Measurements from ENCODE around the gene TNFRSF14. TPM values are rescaled to one million over a fixed set of nuclear protein-coding genes. Genes with fewer than 3 reads are reported as not detected.

TNFRSF14 gene
- total RNA-seq, 1 experiment from 2014 or later: 8.1 TPM

DNA sequence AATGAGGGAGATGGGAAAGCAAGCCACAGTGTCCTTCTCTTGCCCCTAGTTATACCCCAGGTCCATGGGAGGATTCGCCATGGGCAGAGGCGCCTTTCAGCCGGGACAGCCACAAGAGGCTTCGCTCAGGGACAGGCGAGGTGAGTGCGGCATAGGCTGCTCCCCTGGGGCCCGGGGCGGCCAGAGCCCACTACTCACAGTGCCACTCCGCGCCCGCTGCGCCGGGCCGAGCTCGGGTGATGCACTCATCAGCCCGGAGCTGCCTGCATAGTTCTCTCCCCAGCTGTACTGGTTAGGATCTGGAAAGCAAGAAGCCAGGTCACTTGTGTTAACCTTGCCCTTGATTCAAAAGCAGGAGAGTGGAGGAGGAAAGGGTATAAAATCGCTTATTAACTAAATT lies 38.2 kb upstream of the TNFRSF14 start:
- Histone ChIP-seq H3K9me3 (replicated peaks) (no peaks in the 10 kb centered on the region), H3K4me1 (replicated peaks) (peaks cover 2% of the 10 kb centered on the region), H3K27ac (no peak overlapping the region), H3K27me3 (replicated peaks) (no peaks in the 10 kb centered on the region), H3K4me3 (no peak overlapping the region), H3K36me3 (peaks cover 81% of the 10 kb centered on the region)
- no peak for DNase-seq (ENCODE audit: low read depth in 1 of 2, low spot score in 2 of 2)

DNA sequence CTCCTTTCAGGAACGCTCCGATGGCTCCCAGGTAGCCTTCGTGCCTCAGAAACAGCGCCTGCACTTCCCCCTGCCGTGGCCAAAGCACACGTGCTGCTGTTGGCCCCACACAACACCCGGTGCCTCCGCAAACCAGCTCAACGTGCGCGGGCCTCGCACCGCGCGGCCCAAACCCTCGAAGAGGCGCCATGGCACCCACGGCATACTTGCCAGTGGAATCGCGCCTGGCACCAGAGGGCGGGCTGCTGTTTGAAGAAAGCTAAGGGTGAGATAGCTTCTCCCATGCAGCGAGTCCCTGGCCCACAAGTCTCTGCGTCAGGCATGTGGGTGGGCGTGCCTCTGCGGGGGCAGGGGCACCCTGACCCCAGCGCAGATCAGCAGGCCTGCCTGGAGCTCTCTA lies 37.6 kb upstream of the TNFRSF14 start:
- no peak overlapping the region for H3K27ac ChIP-seq
- H3K27me3 ChIP-seq (replicated peaks): no peaks in the 10 kb centered on the region
- H3K9me3 ChIP-seq (replicated peaks): no peaks in the 10 kb centered on the region
- no peak for DNase-seq (ENCODE audit: low read depth in 1 of 2, low spot score in 2 of 2)
- H3K4me3 ChIP-seq: no peak overlapping the region
- H3K36me3 ChIP-seq: peaks cover 77% of the 10 kb centered on the region
- H3K4me1 ChIP-seq (replicated peaks): peaks cover 8% of the 10 kb centered on the region

DNA sequence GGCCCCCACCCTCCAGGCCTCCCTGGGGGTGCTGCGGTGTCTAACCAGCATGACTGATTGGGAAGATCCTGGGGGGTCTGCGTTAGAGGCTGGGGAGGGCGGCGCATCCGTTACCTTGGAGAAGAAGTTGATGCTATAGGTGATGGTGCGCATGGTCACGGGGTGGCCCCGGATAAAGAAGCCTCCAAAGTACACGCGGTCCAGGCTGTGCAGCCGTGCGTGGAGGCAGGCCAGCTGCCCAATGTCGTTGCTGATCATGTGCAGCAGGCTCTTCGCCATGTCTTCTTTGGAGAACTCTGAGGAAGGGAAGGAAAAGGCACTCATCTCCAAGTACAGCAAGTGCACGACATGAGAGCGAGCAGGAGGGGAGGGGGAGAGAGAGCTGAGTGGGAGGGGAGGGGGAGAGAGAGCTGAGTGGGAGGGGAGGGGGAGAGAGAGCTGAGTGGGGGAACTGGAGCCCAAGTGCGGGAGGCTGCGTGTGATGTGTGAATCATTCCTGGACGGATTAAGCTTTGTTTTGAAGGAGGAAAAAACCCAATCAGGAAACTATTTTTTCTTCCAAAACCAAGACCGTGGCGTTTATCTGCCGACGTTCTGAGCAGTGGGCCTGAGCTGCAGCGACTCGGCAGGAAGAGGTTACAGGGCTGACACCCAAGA lies 37.0 kb upstream of the TNFRSF14 start:
- H3K9me3 ChIP-seq (replicated peaks): no peaks in the 10 kb centered on the region
- H3K4me3 ChIP-seq: no peak overlapping the region
- H3K27ac ChIP-seq: no peak overlapping the region
- no peak for DNase-seq (ENCODE audit: low read depth in 1 of 2, low spot score in 2 of 2)
- no peaks in the 10 kb centered on the region for H3K27me3 ChIP-seq (replicated peaks)
- H3K4me1 ChIP-seq (replicated peaks): peaks cover 14% of the 10 kb centered on the region
- peaks cover 74% of the 10 kb centered on the region for H3K36me3 ChIP-seq

DNA sequence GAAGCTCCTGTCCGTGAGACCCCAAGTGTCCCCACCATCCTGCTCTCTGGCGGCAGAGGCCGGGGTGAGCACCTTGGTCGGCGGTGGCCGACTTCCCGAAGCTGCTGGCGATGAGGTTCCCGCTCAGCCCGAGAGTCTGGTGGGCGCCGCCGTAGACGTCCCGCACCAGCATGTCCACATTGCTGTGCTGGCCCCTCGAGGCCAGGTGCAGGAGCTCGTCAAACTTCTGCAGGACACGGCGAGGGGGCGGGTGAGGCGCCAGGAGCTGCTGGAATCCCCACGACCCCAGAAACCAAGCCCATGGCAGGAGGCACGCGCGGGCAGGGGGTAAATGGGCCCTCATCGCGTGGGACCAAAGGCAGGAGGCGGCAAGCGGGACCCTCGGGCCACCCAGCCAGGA lies 36.4 kb upstream of the TNFRSF14 start:
- Histone ChIP-seq H3K27me3 (replicated peaks) (no peaks in the 10 kb centered on the region), H3K27ac (no peak overlapping the region), H3K9me3 (replicated peaks) (no peaks in the 10 kb centered on the region), H3K4me3 (no peak overlapping the region), H3K4me1 (replicated peaks) (peaks cover 20% of the 10 kb centered on the region), H3K36me3 (peaks cover 74% of the 10 kb centered on the region)
- DNase-seq (ENCODE audit: low read depth in 1 of 2, low spot score in 2 of 2): no peak

DNA sequence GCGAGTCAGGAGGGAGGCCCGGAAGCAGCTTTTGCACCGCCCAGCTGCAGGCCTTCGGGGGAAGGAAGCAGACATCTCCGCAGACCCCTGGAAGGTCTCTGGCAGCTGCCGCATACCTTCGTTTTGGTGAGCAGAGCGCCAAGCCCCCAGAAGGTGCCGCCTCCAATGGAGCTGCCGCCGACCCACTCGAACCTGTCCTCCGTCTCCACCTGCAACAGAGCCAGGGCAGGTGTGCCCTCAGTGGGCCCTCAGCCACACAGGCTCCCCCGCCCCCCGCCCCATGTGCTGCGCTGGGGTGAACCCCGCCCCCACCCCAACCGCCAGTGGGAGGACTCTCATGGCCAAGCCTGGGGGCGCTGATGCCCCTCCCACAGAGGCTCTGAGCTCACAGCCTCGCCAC lies 36.0 kb upstream of the TNFRSF14 start:
- no peak overlapping the region for H3K27ac ChIP-seq
- H3K9me3 ChIP-seq (replicated peaks): no peaks in the 10 kb centered on the region
- H3K27me3 ChIP-seq (replicated peaks): no peaks in the 10 kb centered on the region
- no peak for DNase-seq (ENCODE audit: low read depth in 1 of 2, low spot score in 2 of 2)
- H3K36me3 ChIP-seq: peaks cover 72% of the 10 kb centered on the region
- H3K4me3 ChIP-seq: no peak overlapping the region
- peaks cover 24% of the 10 kb centered on the region for H3K4me1 ChIP-seq (replicated peaks)

DNA sequence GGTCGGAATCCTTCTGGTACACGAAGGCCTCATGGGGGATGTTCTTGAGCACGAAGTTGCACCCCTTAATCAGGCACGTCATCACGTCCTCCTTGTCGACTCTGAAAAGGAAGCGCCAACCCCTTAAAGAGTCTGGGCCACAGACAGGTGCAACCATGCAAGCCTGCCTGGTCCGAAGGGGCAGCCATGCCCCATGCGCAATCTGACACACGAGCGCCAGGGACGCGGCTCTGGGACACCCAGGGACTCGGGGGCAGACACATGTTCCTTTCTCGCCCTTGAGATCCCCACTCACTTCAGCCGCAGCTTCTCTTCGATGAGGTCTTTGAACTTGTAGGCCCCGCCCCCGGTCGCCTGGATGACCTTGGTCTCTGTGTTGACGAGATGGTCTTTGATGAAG lies 35.4 kb upstream of the TNFRSF14 start:
- Histone ChIP-seq H3K27ac (no peak overlapping the region), H3K27me3 (replicated peaks) (no peaks in the 10 kb centered on the region)

DNA sequence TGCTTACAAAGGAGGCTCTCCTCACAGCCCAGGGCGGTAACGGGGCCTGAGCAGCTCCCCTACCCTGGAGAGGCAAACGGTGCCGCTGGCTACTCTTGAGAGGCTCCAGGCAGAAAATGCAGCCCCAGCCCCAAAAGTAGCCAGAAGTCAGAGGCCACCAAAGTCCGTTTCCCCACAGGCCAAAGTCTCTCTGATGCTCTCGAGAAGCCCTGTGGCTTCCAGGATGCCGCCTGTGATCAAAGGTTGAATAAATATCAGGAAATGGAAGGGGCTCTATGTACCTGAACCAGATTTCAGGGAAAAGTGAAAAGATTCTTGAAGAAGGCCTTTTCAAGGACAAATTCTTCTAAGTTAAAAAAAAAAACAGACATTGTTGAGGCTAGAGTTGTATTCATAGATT lies 33.9 kb upstream of the TNFRSF14 start:
- Histone ChIP-seq H3K36me3 (peaks cover 60% of the 10 kb centered on the region), H3K9me3 (replicated peaks) (no peaks in the 10 kb centered on the region), H3K4me1 (replicated peaks) (peaks cover 32% of the 10 kb centered on the region), H3K27me3 (replicated peaks) (no peaks in the 10 kb centered on the region), H3K4me3 (no peak overlapping the region), H3K27ac (no peak overlapping the region)
- no peak for DNase-seq (ENCODE audit: low read depth in 1 of 2, low spot score in 2 of 2)

More for the DNA sequence above, 35.4 kb upstream of the TNFRSF14 start:
- Histone ChIP-seq H3K4me3 (no peak overlapping the region), H3K36me3 (peaks cover 72% of the 10 kb centered on the region), H3K4me1 (replicated peaks) (peaks cover 27% of the 10 kb centered on the region), H3K9me3 (replicated peaks) (no peaks in the 10 kb centered on the region)
- DNase-seq (ENCODE audit: low read depth in 1 of 2, low spot score in 2 of 2): no peak

DNA sequence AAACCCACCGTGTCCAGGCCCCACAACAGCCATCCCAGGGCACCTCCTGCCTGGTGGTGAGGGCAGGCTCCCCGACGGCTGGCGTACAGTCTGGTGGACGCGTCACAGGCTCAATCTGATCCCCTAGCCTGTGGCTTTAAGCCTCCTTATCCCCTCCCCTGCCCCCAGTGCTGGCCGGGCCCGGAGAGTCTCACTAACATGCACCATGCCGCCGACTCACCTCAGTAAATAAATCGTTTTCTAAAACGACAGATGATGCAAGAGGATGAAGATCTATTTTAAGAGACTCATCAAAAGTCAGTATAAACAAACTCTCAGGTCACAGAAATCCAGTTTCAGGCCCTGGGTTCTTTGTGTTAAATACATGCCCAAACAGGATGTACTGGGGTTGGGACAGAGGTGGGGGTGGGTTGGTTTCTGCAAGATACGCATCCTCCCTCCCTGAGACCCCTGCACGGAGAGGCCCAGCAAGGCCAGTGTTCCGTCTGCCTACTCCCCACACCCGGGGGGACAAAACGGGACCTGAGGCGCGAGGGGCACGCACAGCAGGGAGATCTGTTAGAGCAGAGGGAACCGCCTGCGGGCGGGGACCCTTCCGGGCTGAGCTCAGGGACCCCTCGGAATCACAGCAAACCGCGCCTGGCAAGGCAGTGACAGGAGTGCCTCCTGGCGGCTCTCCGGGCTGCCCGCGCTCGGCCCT lies 32.8 kb upstream of the TNFRSF14 start:
- Histone ChIP-seq H3K36me3 (peaks cover 49% of the 10 kb centered on the region), H3K9me3 (replicated peaks) (no peaks in the 10 kb centered on the region), H3K4me3 (no peak overlapping the region), H3K4me1 (replicated peaks) (peaks cover 32% of the 10 kb centered on the region), H3K27ac (peak overlapping the region; percentile 47; the same call in 1 of the 2 replicates), H3K27me3 (replicated peaks) (no peaks in the 10 kb centered on the region)
- peak; percentile 41 to 65 for DNase-seq (ENCODE audit: low read depth in 1 of 2, low spot score in 2 of 2)

DNA sequence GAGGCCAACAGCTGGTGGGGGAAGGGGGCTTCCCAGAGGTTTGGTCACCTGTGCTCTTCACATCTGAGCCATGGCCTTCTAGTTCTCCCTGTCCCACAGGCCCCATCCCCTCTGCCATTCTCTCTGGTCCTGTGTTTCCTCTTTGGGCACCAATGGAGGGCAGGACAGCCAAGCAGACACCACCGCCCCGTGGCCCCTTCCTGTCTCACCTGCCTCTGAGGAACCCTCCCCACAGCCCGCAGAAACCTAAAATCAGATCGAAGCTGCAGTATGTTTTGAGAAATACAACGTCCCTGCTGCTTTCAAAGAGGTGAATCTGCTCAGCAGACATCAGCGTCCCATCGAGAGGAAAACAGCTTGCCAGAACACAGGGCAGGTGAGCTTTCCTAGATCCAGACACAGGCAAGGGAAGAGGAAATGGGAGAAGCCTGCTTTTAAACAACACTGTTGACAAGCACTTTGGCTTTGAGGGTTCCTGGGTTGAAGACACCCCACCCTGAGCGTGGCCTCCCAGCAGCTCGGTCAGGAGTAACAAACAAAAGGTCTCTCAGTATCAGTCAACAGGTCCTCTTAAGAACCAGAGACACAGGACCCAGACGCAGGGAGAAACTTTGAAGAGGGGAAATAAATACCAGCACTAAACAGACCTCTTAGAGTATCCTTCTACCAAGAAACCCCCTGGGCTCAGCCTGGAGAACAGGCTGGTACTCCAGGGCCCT lies 32.1 kb upstream of the TNFRSF14 start:
- H3K4me3 ChIP-seq: no peak overlapping the region
- peaks cover 42% of the 10 kb centered on the region for H3K36me3 ChIP-seq
- no peaks in the 10 kb centered on the region for H3K9me3 ChIP-seq (replicated peaks)
- H3K27ac ChIP-seq: 0 out of 2 replicates have a peak overlapping the region, but pooled peaks have one; percentile 47
- no peaks in the 10 kb centered on the region for H3K27me3 ChIP-seq (replicated peaks)
- DNase-seq (ENCODE audit: low read depth in 1 of 2, low spot score in 2 of 2): no peak
- H3K4me1 ChIP-seq (replicated peaks): peaks cover 32% of the 10 kb centered on the region

DNA sequence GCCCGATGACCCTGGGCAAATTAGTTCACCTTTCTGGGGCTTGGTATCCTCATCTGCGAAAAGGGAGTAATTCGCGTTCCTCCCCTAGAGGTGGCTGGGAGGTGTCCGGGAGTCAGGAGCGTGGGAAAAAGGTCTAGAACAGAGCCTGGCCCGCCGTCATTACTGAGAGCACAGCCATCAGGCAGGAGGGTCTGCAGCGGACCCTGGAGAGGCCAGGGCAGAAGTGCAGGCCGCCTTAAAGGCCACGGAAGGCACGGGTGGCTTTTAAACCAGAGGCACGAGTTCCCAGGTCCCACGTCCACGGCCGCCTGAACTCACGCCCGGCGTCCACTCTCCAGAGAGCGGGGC lies 30.6 kb upstream of the TNFRSF14 start:
- peaks cover 32% of the 10 kb centered on the region for H3K4me1 ChIP-seq (replicated peaks)
- no peak for DNase-seq (ENCODE audit: low read depth in 1 of 2, low spot score in 2 of 2)
- H3K27ac ChIP-seq: peak overlapping the region; percentile 43

DNA sequence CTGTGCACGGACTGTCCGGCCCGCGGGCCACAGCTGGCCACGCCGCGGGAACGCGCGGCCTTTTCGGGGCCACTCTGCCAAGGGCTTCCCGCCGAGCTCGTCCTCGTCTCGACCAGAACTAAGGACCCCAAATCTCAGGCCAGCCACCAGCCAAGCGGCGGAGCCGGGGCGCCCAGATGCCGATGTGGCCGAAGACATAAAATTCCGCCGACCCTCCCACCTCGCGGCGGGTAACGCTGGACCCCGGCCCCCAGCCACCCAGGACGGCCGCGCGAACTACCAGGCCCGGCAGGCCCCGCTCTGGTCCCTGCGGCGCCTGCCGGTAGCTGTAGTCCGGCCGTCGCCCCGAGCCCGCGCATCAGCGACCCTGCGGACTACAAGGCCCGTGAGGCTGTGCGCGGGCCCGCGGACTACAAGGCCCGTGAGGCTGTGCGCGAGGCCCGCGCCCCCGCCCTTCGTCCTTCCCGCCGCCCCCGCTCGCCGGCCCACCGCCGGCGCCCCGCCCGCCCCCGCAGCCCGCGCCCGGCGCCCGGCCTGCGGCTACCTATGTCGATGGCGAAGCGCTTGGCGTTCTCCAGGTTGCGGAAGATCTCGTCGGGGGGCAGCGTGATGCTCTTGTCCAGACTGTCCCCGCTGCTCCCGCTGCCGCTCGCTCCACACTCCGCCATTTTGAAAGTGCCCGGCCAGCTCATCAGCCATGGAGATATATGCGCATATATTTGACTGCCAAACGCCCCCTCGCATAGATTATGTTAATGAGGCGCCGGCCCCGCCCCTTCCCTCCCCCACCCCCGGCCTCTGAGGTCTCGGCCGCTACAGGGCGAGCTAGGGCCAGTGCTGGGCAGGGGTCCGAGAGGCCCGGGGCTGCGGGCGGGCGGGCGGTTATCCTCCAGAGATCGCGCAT lies 30.0 kb upstream of the TNFRSF14 start, which contains the start of gene PANK4:
Gene PANK4, minus strand, starts transcription at position 677 of the 904 bp plus-strand sequence. Its CDS starts 9 bp downstream, at position 668.
- H3K36me3 ChIP-seq: peaks cover 24% of the 10 kb centered on the region
- H3K4me3 ChIP-seq: peak within 1 kb of the TSS; percentile 78
- no peaks in the 10 kb centered on the region for H3K9me3 ChIP-seq (replicated peaks)
- 0 out of 2 replicates have a peak, but pooled peaks cover under 1% of the 10 kb centered on the region for H3K27me3 ChIP-seq (replicated peaks)
- peaks cover 32% of the 10 kb centered on the region for H3K4me1 ChIP-seq (replicated peaks)
- DNase-seq (ENCODE audit: low read depth in 1 of 2, low spot score in 2 of 2): peak; percentile 72 to 91
- peak within 1 kb of the TSS; percentile 44 for H3K27ac ChIP-seq

More for the DNA sequence above, 30.6 kb upstream of the TNFRSF14 start:
- H3K27me3 ChIP-seq (replicated peaks): no peaks in the 10 kb centered on the region
- peak overlapping the region; percentile 78 for H3K4me3 ChIP-seq
- H3K36me3 ChIP-seq: peaks cover 31% of the 10 kb centered on the region
- no peaks in the 10 kb centered on the region for H3K9me3 ChIP-seq (replicated peaks)

DNA sequence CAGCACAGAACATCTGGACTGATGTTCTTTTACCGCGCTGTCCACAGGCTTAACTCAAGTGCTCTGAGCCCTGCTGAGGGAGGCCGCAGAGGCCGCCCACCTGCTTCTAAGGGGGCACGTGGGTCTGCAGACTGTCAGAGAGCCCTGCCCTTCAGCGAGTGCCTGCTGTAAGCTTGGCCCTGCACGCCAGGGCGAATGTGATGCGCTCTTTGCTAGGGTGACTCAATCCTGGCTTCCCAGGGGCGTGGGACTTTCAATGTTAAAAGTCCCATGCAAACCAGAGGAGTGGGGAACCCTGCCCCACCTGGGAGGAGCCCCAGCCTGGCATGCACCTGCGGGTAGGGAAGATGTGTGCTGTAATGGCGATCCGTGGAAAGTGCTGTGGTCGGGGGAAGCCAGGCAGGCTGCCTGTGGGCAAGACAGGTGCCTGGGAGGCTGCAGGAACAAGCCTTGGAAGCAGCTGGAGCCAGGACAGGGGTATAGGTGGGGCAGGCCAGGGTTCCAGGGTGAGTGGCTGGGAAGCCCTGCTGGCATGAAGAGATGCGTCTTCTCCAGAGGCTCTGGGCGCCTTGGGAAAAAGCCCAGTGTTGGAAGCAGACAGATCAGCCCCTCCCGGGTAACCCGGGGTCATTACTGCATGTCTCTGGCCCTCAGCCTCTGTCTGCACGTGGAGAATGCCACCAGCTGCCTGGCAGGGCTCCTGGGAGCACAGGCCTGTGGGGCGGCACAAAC lies 29.2 kb upstream of the TNFRSF14 start:
- Histone ChIP-seq H3K36me3 (peaks cover 19% of the 10 kb centered on the region), H3K27me3 (replicated peaks) (0 out of 2 replicates have a peak, but pooled peaks cover 2% of the 10 kb centered on the region)

DNA sequence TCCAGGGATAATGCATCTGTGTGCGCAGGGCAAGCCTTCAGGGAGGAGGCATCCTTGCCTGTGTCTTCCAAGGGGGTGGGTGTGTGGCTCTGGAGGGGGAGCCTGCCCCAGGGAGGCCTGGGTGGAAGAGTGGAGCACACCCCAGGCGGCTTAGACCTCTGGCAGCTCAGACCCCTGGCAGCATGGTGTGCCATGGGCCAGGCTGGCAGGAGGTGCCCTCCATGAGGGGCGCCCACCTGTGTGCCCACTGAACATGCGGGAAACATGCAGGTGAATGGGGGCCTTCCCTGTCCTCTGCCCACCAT lies 28.7 kb upstream of the TNFRSF14 start:
- Histone ChIP-seq H3K27ac (no peak overlapping the region), H3K9me3 (replicated peaks) (no peaks in the 10 kb centered on the region)

More for the DNA sequence above, 29.2 kb upstream of the TNFRSF14 start:
- no peak for DNase-seq (ENCODE audit: low read depth in 1 of 2, low spot score in 2 of 2)
- Histone ChIP-seq H3K27ac (no peak overlapping the region), H3K4me1 (replicated peaks) (peaks cover 32% of the 10 kb centered on the region), H3K4me3 (peak overlapping the region; percentile 78), H3K9me3 (replicated peaks) (no peaks in the 10 kb centered on the region)

More for the DNA sequence above, 28.7 kb upstream of the TNFRSF14 start:
- Histone ChIP-seq H3K27me3 (replicated peaks) (0 out of 2 replicates have a peak, but pooled peaks cover 2% of the 10 kb centered on the region), H3K4me1 (replicated peaks) (peaks cover 32% of the 10 kb centered on the region), H3K4me3 (no peak overlapping the region), H3K36me3 (peaks cover 19% of the 10 kb centered on the region)
- DNase-seq (ENCODE audit: low read depth in 1 of 2, low spot score in 2 of 2): no peak
